ENCODE data around the gene MEF2C.

- TF ChIP-seq, protein P1, sequence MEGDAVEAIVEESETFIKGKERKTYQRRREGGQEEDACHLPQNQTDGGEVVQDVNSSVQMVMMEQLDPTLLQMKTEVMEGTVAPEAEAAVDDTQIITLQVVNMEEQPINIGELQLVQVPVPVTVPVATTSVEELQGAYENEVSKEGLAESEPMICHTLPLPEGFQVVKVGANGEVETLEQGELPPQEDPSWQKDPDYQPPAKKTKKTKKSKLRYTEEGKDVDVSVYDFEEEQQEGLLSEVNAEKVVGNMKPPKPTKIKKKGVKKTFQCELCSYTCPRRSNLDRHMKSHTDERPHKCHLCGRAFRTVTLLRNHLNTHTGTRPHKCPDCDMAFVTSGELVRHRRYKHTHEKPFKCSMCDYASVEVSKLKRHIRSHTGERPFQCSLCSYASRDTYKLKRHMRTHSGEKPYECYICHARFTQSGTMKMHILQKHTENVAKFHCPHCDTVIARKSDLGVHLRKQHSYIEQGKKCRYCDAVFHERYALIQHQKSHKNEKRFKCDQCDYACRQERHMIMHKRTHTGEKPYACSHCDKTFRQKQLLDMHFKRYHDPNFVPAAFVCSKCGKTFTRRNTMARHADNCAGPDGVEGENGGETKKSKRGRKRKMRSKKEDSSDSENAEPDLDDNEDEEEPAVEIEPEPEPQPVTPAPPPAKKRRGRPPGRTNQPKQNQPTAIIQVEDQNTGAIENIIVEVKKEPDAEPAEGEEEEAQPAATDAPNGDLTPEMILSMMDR (IDR thresholded peaks at IDR 0.05) = no peak
- no peak for TF ChIP-seq EZH2 (IDR thresholded peaks at IDR 0.05)
- no peak for TF ChIP-seq EZH2phosphoT487 (IDR thresholded peaks at IDR 0.05)
Observed at GRCh38 chr5:88813805-88814575, 69.0 kb downstream of the MEF2C start.
